K562 (cell line): ENCODE measurements around the gene CEACAM8. TPM values are rescaled to one million over a fixed set of nuclear protein-coding genes. Genes with fewer than 3 reads are reported as not detected.

Experiments used
- CCAR2 ChIP-seq: fragments of 200-400 bp; formaldehyde crosslinking; IDR thresholded peaks from 2 replicates; pipeline ENCODE4 v1.6.1; 2017; ENCODE audit warnings: mild to moderate bottlenecking, low read depth, low read length
- ELF2 ChIP-seq: fragments of 250-450 bp; sonication (Bioruptor Pico); IDR thresholded peaks from 2 replicates; pipeline ENCODE4 v1.5.0; 2021; ENCODE audit warnings: mild to moderate bottlenecking
- HOXB6 ChIP-seq: fragments of 250-450 bp; sonication (Bioruptor Pico); IDR thresholded peaks from 2 replicates; pipeline ENCODE4 v1.5.1; 2022; ENCODE audit warnings: mild to moderate bottlenecking, borderline replicate concordance
- MIER1 ChIP-seq: fragments of 450-650 bp; IDR thresholded peaks from 2 replicates; pipeline ENCODE4 v1.6.1; 2016; ENCODE audit warnings: antibody characterized with exemption, mild to moderate bottlenecking, low read depth
- RBM14 ChIP-seq: fragments of 200-400 bp; formaldehyde crosslinking; IDR thresholded peaks from 2 replicates; pipeline ENCODE4 v1.6.1; 2018; ENCODE audit warnings: low read depth, mild to moderate bottlenecking, low read length, moderate library complexity, borderline replicate concordance; ENCODE audit not compliant: insufficient read depth
- SAP30 ChIP-seq: fragments of 200-600 bp; sonication (generic); IDR thresholded peaks from 2 replicates; pipeline ENCODE4 v1.6.1; 2012; ENCODE audit warnings: borderline replicate concordance, low read depth, mild to moderate bottlenecking, moderate library complexity, low read length, control low read depth, inconsistent platforms; ENCODE audit not compliant: insufficient read depth, poor library complexity, severe bottlenecking
- SMAD1 ChIP-seq: fragments of 150-350 bp; IDR thresholded peaks from 2 replicates; pipeline ENCODE4 v1.6.1; 2014; ENCODE audit warnings: low read length, low read depth; ENCODE audit not compliant: partially characterized antibody
- SNRNP70 ChIP-seq: fragments of 200-400 bp; formaldehyde crosslinking; optimal IDR thresholded peaks from 2 replicates; pipeline ENCODE3; 2017; ENCODE audit warnings: low read depth, low read length
- TCF3 ChIP-seq: sonication (generic); formaldehyde crosslinking; IDR thresholded peaks from 2 replicates; pipeline ENCODE4 v1.4.0; 2020; ENCODE audit warnings: mild to moderate bottlenecking, missing genetic modification reagents
- TEAD2 ChIP-seq: fragments of 450-650 bp; IDR thresholded peaks from 2 replicates; pipeline ENCODE4 v1.6.1; 2016; ENCODE audit warnings: missing genetic modification characterization, control low read depth, missing compliant biosample characterization
- ZKSCAN3 ChIP-seq: fragments of 250-450 bp; sonication (Bioruptor Pico); IDR thresholded peaks from 2 replicates; pipeline ENCODE4 v1.4.0; 2020
- ZNF12 ChIP-seq: sonication (generic); formaldehyde crosslinking; IDR thresholded peaks from 2 replicates; pipeline ENCODE4 v1.4.0; 2020; ENCODE audit warnings: mild to moderate bottlenecking, missing genetic modification reagents
- polyA plus RNA-seq, 8 experiments: library from polyadenylated mRNA; depleted of rRNA in 4 of 8; stranded (reverse) in 5 of 8; unstranded in 3 of 8; fragments of >200 nt; fragmentation: Nextera tagmentation in 2 of 8; fragmentation: Illumina TruSeq in 1 of 8; extraction: Ambion mirVana in 2 of 8; extraction: Trizol in 1 of 8; gene quantifications; 2 replicates each; pipeline versions ENCODE4 v1.2.1 to v1.2.3, GENCODE V29; 2011 to 2014; ENCODE audit warnings: inconsistent platforms in 1 of 8, missing spikeins in 1 of 8
- total RNA-seq, 7 experiments: library from RNA; depleted of rRNA in 6 of 7; stranded (reverse); fragments of >200 nt in 6 of 7; fragmentation: Illumina TruSeq in 2 of 7; extraction: Trizol in 2 of 7; gene quantifications; 2 replicates each; pipeline versions ENCODE4 v1.2.1 to v1.2.3, GENCODE V29; 2011 to 2021; ENCODE audit warnings: low replicate concordance in 1 of 7
- TF ChIP-seq, protein P1 (sequence below), 2 experiments: fragments of 450-650 bp; formaldehyde crosslinking in 1 of 2; IDR thresholded peaks; 2 replicates each; pipeline versions ENCODE4 v1.4.0 to v1.6.1; 2014 to 2020; ENCODE audit warnings: mild to moderate bottlenecking in 2 of 2, borderline replicate concordance in 1 of 2, low read depth in 1 of 2
- TF ChIP-seq, protein P2 (sequence below), 2 experiments: fragments of 150-350 bp in 1 of 2; IDR thresholded peaks; 2 replicates each; pipeline ENCODE4 v1.6.1; 2012 to 2016; ENCODE audit warnings: low read depth in 2 of 2, low read length in 2 of 2, mild to moderate bottlenecking in 1 of 2, moderate library complexity in 1 of 2

Gene CEACAM8
- total and polyA plus RNA-seq, 9 of the 15 experiments (the other 6 are each of a cell fraction or from before 2014, with no cell fraction given) = not detected

DNA sequence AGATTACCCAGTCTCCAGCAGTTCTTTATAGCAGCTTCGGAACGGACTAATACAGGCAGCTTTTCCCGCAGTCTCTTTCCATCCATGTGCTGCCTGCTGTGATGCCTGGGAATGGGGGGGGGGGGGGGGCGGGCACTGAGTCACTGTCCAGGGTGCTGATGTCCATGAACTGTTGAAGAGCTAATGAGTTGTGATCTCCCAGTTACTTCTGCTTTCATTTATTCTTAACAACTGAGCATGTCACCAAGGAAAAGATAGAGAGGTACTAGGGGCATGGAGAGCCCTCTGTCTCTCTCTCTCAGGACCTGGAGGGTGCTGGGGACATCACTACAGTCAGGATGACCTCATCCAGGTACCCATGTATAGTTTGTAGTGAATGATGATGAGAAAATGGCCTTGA is 46.2 kb downstream of the CEACAM8 start (continued):
- TF ChIP-seq, protein P1, sequence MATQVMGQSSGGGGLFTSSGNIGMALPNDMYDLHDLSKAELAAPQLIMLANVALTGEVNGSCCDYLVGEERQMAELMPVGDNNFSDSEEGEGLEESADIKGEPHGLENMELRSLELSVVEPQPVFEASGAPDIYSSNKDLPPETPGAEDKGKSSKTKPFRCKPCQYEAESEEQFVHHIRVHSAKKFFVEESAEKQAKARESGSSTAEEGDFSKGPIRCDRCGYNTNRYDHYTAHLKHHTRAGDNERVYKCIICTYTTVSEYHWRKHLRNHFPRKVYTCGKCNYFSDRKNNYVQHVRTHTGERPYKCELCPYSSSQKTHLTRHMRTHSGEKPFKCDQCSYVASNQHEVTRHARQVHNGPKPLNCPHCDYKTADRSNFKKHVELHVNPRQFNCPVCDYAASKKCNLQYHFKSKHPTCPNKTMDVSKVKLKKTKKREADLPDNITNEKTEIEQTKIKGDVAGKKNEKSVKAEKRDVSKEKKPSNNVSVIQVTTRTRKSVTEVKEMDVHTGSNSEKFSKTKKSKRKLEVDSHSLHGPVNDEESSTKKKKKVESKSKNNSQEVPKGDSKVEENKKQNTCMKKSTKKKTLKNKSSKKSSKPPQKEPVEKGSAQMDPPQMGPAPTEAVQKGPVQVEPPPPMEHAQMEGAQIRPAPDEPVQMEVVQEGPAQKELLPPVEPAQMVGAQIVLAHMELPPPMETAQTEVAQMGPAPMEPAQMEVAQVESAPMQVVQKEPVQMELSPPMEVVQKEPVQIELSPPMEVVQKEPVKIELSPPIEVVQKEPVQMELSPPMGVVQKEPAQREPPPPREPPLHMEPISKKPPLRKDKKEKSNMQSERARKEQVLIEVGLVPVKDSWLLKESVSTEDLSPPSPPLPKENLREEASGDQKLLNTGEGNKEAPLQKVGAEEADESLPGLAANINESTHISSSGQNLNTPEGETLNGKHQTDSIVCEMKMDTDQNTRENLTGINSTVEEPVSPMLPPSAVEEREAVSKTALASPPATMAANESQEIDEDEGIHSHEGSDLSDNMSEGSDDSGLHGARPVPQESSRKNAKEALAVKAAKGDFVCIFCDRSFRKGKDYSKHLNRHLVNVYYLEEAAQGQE (IDR thresholded peaks at IDR 0.05; ENCODE audit: borderline replicate concordance) = peak; percentile 86
- TF ChIP-seq, protein P1 (CRISPR knock-in tag; IDR thresholded peaks at IDR 0.05; ENCODE audit: low read depth) = no peak
- TF ChIP-seq TEAD2 (tag) = no peak
- TF ChIP-seq MIER1 = 0 out of 2 replicates have a peak, but pooled peaks have one; percentile 49
- no peak for TF ChIP-seq SMAD1
- TF ChIP-seq SNRNP70 = no peak
- no peak for TF ChIP-seq RBM14
- TF ChIP-seq ZNF12 (CRISPR knock-in tag) = no peak
- TF ChIP-seq ELF2 (CRISPR knock-in tag) = no peak
- no peak for TF ChIP-seq ZKSCAN3 (CRISPR knock-in tag)
- TF ChIP-seq, protein P2, sequence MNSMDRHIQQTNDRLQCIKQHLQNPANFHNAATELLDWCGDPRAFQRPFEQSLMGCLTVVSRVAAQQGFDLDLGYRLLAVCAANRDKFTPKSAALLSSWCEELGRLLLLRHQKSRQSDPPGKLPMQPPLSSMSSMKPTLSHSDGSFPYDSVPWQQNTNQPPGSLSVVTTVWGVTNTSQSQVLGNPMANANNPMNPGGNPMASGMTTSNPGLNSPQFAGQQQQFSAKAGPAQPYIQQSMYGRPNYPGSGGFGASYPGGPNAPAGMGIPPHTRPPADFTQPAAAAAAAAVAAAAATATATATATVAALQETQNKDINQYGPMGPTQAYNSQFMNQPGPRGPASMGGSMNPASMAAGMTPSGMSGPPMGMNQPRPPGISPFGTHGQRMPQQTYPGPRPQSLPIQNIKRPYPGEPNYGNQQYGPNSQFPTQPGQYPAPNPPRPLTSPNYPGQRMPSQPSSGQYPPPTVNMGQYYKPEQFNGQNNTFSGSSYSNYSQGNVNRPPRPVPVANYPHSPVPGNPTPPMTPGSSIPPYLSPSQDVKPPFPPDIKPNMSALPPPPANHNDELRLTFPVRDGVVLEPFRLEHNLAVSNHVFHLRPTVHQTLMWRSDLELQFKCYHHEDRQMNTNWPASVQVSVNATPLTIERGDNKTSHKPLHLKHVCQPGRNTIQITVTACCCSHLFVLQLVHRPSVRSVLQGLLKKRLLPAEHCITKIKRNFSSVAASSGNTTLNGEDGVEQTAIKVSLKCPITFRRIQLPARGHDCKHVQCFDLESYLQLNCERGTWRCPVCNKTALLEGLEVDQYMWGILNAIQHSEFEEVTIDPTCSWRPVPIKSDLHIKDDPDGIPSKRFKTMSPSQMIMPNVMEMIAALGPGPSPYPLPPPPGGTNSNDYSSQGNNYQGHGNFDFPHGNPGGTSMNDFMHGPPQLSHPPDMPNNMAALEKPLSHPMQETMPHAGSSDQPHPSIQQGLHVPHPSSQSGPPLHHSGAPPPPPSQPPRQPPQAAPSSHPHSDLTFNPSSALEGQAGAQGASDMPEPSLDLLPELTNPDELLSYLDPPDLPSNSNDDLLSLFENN (IDR thresholded peaks at IDR 0.05; ENCODE audit: low read depth in 2 of 2, low read length in 2 of 2) = no peak
- TF ChIP-seq SAP30 = no peak
- no peak for TF ChIP-seq HOXB6 (CRISPR knock-in tag)
- no peak for TF ChIP-seq TCF3
- TF ChIP-seq CCAR2 = no peak
